ENCODE measurements around the gene TSPAN9.

Gene TSPAN9

DNA sequence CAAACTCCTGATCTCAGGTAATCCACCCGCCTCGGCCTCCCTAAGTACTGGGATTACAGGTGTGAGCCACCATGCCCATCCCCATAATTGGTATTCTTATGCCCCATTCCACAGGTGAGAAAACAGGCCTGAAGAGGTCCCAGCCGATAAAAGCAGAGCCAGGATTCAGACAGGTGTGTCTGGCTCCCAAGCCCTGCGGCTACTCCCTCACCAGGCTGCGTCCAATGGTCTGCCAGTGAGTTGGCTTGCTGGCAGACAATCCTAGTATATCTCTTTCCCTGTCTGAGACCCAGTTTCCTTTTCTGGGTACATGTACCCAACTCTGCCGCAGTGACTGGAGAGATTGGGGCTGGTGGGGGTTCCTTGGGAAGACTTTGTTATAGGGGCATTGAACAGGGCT, 1.9 kb upstream of the TSPAN9 start:
- in situ Hi-C loops (cut with MboI; ENCODE audit: low sequenced_read_pairs) = no loop called here

DNA sequence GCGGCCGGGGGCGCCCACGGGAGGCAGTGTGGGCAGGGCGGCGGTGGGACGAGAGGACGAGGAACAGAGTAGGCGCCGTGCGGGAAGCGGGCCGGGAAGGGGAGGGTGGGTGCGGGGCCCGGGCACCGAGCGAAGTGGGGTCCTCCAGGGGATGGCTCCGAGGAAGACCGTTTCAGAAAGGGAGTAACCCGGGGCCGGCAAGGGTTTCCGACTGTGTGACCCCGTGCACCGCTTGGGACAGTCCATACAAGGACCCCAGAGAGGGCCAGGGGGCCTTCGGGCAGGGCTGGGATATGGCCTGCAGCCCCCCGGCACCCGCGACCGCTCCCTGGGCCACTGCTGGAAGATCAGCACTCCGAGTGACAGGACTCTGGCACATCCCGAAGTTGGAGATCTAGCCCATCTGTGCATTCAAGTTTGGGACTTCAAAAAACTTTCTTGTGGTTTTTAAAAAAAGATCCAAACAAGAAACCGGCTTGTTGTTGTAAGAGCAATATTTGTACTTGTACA, 448 bp downstream of the TSPAN9 start:
- in situ Hi-C loops (cut with MboI; ENCODE audit: low sequenced_read_pairs) = no loop called here

DNA sequence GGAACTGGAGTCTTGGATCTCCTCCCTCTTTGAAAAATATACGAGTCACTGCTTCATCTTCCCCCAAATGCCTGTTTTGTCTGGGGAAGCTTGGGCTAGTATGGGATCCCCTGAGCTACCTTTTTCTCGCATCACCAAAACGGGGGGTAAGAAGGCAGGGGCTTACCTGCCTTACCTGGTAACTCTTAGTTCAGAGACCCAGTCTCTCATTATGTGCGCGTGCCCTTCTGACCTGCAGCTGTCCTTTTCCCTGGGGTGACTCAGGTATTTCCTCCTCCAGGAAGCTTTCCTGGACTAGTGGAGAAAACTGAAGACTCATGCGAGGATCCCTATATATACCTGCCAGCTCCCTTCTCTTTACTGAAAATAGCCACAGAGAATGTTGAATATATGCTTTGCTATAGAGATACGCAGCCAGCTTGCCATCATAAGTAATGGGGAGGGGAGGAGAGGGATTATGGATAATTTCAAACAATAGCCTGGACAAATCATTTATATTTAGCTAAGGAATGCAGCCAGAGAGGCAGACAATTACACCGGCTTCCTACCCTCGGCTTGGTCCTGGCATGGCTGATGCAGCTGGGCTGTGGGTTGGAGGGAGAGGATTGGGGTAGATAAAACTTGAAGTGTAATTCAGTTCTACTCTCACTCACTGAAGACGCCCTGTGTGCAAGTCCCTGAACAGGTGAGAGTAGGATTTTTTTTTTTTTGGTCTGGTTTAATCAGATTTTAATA, 1.1 kb downstream of the TSPAN9 start:
- in situ Hi-C loops (cut with MboI; ENCODE audit: low sequenced_read_pairs) = no loop called here

DNA sequence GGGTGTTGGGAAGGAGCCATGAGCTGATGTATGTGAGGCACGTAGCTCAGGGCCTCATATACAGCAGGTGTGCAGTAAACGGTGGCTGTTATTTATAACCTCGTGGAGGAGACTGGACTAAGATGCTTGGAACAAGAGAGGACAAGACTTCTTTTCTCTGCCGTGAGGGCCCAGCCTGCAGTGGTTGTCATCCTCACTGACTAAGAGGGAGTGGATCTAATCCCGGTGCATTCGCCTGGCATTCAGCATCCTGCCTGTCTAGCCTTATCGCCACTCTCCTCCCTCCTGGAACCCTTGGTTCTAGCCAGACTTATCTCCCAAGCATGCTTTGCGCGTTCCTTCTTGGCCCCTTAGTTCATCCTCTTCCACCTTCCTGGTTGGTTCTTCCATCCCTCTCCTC, 3.9 kb downstream of the TSPAN9 start:
- in situ Hi-C loops (cut with MboI; ENCODE audit: low sequenced_read_pairs) = no loop called here

DNA sequence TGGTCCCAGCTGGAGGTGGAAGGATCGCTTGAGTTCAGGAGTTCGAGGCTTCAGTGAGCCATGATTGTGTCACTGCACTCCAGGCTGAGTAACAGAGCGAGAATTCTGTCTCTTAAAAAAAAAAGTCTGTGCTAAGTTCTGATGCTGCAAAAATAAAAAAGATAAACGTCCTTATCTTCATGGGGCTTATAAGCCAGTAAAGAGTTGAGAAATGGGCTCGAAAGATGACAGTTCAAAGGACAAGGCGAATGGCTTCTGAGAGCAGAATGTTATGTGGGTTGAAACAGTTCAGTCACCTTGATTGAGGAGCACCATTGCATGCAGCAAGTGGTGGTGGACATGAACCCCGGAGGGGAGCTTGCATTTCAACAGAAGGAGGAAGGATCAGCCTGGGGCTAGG, 4.7 kb downstream of the TSPAN9 start:
- in situ Hi-C loops (cut with MboI; ENCODE audit: low sequenced_read_pairs) = no loop called here

DNA sequence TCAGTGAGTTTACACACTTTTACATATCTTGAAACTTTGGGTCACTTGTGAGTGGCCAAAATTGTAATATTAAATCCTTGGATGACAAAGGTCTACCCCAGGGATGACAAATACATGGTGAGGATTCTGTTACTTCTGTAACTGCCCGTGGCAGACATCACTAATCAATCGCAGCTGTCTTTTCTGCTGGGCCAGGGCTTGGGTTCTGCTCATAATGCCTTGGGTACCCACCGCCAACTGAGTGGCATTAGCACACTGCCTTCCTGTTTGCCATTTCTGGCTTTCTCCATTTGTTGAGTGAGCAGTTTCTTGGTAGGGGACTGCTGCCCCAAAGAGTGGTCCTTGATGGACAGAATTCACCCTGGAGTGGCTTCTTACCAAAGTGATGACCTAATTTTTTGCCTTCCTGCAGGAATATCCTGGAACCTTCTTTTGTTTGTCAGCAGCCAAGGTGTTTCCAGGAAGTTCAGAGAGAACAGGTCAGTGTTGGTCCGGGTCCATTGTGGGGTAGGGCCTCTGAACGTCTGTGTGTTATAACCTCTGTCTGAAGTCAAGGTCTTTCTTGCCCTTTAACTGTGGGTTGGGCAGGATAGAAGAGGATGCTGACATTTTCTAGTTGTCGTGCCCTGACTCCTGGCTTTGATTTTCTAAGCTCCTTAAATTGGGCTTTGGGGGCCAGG, 6.2 kb downstream of the TSPAN9 start:
- in situ Hi-C loops (cut with MboI; ENCODE audit: low sequenced_read_pairs) = no loop called here

DNA sequence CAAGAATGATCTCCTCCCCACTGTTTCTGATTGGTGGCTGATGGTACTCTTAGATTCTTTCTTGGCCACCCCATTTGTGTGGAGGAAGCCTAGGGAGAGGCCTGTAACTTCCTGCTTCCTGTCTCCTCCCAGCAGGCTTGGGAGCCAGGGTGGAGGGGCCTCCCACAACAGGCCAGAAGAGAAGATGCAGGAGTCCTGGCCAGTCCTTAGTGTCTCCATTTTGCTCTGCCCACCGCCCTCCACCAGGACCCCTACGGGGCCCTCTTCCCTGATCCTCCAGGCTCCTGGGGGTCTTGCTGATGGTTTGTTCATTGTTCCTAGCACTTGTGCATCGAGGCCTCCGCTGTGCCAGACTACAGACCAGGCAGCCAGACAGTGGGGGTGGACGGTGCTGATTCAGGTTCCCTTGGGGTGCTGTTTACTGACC, 6.8 kb downstream of the TSPAN9 start:
- in situ Hi-C loops (cut with MboI; ENCODE audit: low sequenced_read_pairs) = no loop called here

DNA sequence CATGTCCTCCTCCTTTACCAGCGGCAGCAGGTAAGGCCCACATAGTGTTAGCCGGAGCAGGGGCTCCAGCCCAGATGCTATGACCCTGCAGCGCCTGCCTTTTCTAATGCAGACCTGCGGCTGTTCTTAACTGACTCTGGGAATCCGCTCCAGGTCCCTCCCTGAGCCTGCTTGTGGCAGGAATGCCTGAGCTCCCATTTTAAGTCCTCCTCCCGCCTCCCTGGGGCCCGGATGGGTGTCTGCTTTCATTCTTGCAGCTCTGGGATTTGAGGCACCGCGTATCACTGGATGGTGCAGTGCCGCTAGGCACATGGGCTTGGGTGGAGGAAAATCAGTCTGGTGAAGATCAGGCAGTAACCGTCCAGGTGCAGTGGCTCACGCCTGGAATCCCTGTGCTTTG, 7.6 kb downstream of the TSPAN9 start:
- in situ Hi-C loops (cut with MboI; ENCODE audit: low sequenced_read_pairs) = no loop called here

DNA sequence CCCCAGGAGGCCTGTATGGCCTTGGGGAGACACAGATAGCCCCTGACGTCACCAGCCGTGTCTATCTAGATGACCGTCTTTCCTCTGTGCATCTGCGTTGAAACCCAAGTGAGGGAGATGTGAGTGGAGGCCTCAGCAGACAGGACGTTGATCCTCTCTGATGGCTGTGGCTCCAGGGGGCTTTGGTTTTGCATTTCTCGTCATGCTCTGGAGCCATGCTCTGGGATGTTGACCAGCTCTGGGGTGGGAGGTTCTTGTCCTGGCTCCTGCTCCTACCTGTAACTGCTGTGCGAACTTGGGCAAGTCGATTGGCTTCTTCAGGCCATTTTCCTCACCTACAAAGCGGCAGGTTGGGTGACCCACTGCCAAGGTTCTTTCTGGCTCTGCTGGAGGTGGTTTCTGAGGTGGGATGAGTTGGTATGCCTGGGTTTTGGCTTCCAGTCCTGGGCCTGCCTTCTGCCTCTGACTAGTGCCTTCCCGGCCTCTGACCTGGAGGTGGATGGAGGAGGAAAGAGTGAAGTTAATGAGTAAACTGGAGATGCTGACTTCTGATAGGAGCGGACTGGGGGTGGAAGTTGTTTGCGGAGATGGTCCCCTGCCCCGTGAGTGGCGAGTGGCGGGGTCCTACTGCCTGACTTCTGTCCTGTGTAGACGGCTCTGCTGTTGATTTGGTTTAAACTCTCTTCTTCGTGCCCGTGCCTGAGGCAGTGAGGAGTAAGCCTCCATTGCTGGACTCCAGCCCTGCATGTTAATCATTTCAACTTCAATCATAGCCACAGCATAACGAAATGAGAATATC, 8.4 kb downstream of the TSPAN9 start:
- in situ Hi-C loops (cut with MboI; ENCODE audit: low sequenced_read_pairs) = no loop called here

DNA sequence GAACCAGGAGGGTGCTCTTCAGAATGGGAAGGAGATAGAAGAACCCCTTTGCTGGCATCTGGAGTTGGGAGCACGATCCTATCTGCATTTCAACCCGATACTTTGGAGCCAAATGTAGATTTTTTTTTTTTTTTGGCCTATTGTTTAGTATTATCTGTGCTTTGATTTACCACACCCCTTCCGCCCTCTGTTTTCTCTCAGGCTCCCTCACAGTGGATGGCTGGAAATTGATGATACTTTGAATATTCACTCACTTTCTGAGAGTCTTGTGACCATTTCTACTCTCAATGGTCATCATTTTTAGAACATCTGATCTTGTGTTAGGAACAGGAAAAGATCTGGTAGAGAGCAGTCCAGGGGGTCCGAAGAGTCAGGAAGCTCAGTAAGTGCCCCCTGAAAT, 9.0 kb downstream of the TSPAN9 start:
- in situ Hi-C loops (cut with MboI; ENCODE audit: low sequenced_read_pairs) = no loop called here

DNA sequence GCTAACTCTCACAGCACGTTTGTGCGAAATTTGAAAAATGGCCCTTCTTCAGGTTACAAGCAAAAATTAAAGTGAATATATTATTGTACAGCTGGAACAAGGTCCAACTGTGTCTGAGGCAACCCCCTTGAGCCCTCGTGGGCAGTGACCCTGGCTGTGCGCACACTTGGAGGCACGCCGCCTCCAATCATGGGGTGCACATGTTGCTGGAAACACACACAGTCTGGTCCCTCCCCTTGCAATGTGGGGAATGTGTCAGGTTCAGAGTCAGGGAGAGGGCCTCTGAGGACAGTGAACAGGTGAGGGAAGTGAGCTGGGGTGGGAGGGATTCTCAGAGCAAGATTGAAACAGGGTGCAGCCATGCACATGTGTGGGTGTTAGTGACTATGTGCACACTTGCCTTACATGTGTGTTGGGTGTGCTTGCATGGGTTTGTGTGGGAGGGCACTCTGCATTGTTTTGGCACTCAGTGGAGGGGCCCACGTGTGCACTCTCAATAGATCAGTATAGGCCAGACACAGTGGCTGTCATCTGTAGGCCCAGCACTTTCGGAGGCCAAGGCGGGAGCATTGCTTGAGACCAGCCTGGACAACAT, 9.6 kb downstream of the TSPAN9 start:
- in situ Hi-C loops (cut with MboI; ENCODE audit: low sequenced_read_pairs) = no loop called here

DNA sequence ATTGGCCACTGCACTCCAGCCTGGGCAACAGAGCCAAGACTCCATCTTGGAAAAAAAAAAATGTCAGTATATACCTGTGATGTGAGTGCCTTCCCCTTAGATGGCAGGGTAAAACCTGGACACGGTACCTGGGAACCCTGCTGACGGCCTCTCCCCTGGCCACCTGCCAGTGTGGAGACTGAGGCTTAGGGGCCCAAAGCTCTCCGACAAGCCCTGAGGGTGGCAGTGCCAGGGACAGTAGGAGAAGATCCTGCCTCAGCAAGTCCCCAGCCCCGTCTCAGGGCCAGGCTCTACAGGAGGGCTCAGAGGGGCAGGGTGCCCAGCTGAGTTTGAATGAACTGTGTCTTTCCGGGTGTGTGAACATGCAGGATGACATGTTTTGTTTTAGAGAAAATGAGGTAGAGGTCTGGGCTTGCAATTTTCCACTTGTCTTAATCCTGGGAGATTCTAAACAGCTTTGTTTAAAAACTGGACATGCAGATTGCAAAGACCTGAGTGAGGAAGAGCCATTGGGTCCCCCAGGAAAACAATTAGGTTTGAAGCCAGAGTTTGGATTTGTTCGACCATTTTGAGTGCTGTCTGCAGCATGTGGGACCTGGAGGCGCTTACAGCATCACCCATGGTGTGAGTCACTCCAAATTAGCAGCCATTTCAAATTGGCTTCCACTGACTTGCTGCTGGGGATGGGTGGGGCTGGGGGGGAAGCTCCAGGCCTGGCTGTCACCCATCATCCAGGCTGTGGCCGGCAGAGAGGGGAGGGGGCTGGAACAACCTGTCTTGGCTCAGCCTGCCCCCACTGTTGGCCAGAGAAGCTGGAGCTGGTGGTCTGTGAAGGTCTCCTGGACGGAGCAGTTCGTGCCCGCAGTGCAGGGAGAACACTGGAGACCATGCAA, 10.8 kb downstream of the TSPAN9 start:
- in situ Hi-C loops (cut with MboI; ENCODE audit: low sequenced_read_pairs) = no loop called here

DNA sequence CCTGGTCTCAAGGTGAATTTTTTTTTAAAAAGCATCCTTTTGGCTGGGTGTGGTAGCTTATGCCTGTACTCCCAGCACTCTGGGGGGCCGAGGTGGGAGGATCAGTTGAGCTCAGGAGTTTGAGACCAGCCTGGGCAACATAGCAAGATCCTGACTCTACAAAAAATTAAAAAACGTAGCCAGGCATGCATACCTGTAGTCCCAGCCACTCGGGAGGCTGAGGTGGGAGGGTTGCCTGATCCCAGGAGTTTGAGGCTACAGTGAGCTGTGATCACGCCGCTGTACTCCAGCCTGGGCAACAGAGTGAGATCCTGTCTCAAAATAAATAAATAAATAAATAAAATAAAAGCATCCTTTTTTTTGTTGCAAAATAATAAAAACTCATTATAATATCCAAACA, 12.4 kb downstream of the TSPAN9 start:
- in situ Hi-C loops (cut with MboI; ENCODE audit: low sequenced_read_pairs) = no loop called here

DNA sequence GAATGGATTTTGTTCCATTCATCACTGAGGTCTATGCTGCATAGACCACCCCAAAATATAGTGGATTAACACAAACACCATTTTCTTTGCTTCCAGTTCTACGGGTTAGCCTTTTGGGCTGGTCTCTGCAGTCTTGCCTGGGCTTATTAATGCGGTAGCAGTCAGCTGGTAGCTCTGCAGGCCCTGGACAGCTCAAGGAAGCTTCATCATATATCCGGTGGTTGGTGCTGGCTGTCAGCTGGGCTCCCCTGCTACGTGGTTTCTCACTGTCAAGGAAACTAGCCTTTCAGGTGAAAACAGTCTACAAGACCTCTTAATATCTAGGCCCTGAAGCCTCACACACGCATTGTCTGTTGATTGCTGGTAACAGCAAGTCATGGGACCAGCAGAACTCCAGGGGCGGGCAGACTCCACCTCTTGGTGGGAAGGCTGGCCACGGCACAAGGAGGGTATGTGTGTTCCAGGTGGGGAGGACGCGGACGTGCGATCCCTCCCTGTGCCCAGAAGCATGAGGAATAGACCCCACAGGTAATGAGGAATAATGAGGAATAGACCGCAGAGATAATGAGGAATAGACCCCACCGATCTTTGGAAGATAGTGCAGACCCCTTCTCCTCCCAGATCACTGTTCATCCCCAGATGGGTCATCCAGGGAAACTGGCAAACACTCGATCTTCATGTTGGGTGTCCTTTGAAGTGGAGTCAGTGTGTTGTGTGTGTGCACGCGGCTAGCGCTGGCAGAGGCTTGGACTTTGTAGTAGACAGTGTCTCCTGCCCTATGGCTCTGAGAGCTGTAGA, 13.3 kb downstream of the TSPAN9 start:
- in situ Hi-C loops (cut with MboI; ENCODE audit: low sequenced_read_pairs) = no loop called here

DNA sequence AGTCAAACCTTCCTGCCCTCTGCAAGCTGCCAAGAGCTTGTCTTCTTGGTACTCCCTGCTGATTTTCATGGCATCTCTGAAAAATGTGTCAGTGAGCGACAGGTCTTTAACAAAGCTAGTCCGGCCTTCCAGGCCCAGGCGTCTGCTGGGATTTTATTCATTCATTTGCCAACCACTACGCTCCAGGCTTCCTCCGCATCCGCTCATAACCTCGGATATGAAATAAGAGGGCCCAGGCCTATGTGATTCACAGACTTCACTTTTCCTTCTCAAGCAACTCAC, 13.8 kb downstream of the TSPAN9 start:
- in situ Hi-C loops (cut with MboI; ENCODE audit: low sequenced_read_pairs) = no loop called here

DNA sequence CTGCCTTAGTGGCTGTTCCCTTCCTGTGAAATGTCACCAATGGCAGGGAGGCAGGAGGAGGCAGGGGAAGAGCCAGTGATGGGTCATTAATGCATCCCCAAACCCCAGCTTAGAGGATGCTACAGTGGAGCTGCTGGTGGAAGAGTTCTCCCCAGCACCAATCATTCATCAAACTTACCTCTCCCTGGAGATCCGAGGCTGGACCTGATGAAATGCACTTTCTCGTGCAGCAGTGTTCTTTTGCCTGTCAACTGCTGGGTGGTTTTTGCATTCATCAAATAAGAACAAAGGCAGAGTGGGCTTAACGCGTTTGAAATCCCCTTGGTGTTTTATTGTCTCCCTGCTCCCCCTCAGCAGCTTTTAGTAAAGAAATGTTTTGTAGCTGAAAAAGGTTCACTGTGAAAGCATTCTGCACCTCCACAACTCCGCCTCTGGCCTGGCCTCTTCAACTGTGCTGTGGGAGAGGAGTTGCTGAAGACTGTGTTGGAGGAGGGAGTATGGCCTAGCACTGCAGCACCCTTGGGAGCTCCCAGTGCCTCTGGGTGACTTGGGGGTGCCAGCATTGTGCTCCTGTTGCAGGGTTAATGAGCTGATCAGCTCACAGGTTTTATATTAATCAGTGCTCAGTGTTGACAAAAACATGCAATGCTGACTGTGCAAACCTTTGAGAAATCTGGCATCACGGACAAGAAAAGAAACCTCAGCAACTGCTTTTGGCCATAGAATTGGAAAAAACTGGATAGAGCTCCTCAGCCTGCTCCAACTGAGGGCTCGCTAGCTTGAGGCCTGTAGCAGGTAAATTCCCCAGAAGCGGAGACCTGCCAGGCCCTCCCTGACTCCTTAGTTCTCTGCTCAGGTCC, 14.4 kb downstream of the TSPAN9 start:
- in situ Hi-C loops (cut with MboI; ENCODE audit: low sequenced_read_pairs) = no loop called here

DNA sequence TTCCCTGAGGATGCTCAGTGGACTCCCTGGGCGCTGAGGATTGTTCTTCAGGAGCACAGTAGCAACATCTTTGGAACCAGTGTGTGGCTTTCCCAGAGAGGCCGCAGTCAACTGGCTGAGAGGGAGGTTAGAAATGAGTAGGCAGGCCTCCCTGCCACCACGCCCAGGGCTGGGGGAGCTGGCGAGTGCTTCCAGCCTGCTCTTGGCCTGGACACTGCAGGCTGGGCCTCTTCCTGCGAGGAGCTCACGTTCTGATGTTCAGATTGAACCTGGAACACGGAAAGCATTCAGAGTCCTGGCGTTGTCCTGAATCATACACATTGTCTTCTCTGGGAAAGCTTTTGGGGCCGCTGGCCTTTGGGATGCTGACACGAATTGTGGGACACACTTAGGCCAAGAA, 15.6 kb downstream of the TSPAN9 start:
- in situ Hi-C loops (cut with MboI; ENCODE audit: low sequenced_read_pairs) = no loop called here

DNA sequence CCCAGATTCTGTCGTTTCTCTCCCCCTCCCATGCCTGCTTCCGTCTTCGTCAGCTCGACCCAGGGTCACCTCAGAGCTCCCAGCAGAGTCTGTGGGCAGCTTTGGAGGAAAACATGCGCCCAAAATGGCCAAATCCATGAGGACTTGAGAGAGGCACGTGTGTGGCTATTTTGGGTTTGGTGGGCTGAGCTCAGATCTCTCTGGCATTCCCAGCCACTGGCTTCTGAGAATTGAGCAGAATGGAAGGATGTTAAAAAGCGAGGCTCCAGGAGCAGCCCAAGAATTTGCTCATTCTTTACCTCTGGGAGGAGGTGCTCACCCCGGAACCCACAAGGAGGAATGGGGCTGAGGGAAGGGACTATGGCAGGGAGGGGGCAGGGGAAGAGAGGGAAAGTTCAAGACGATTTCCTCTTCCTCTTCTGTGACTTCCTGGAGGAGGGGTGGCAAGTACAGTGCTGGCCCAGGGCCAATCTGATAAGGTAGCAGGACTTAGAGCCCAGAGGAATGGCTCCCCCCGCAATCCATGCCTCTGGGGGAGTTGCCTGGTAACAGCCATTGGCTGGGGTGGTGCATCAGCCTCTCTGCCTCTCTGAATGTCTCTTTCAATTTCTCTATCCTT, 20.1 kb downstream of the TSPAN9 start:
- in situ Hi-C loops (cut with MboI; ENCODE audit: low sequenced_read_pairs) = no loop called here
